ENCODE results near the gene SRGAP2B. TPM values are rescaled to one million over a fixed set of nuclear protein-coding genes. Genes with fewer than 3 reads are reported as not detected.
"Not testable (repeated sequence)": the region's sequence is repeated elsewhere in the genome, so short reads cannot be mapped to it uniquely, and the experiment has no call there.

SRGAP2B gene
- total and polyA plus RNA-seq, 2 donors (not counting 3 experiments of a cell fraction or from before 2014, with no cell fraction given): 13.4 to 75.2 TPM

- H3K4me2 ChIP-seq (ENCODE audit: insufficient read depth, low read length); H3K9me1 ChIP-seq (replicated peaks; ENCODE audit: control insufficient read depth, extremely low read depth, insufficient read depth, low read length); H3K4me3 ChIP-seq (replicated peaks in 1 of 3; ENCODE audit: insufficient read depth in 1 of 3, low read depth in 1 of 3, low read length in 3 of 3); POLR2A ChIA-PET; intact Hi-C loops (cut with micrococcal nuclease); H3K27me3 ChIP-seq (ENCODE audit: control insufficient read depth in 2 of 2, insufficient read depth in 2 of 2, low read length in 2 of 2); dilution Hi-C loops (cut with MboI; ENCODE audit: extremely low pct_ligation_motif_present, low sequenced_read_pairs); H3K9ac ChIP-seq (replicated peaks; ENCODE audit: extremely low read depth, insufficient read depth, low read length); H3K4me1 ChIP-seq (ENCODE audit: control insufficient read depth, extremely low read depth, insufficient read depth, low read length); H4K20me1 ChIP-seq (replicated peaks; ENCODE audit: control insufficient read depth, extremely low read depth, insufficient read depth, low read length); BruUV-seq (replicated peaks); H3K27ac ChIP-seq (ENCODE audit: insufficient read depth, low read depth, low read length); FAIRE-seq; CTCF ChIA-PET; DNase-seq (ENCODE audit: low read depth, low spot score); H2AFZ ChIP-seq (ENCODE audit: low read depth, low read length); H3K36me3 ChIP-seq (ENCODE audit: control insufficient read depth in 2 of 2, extremely low read depth in 1 of 2, insufficient read depth in 2 of 2, low read length in 2 of 2); H3K79me2 ChIP-seq (ENCODE audit: control insufficient read depth, insufficient read depth, low read length); H3K9me3 ChIP-seq (replicated peaks; ENCODE audit: control insufficient read depth, insufficient read depth, low read length): not testable (repeated sequence)
Observed at GRCh38 chr1:144918027-144918603, 177.0 kb downstream of the SRGAP2B start.

DNA sequence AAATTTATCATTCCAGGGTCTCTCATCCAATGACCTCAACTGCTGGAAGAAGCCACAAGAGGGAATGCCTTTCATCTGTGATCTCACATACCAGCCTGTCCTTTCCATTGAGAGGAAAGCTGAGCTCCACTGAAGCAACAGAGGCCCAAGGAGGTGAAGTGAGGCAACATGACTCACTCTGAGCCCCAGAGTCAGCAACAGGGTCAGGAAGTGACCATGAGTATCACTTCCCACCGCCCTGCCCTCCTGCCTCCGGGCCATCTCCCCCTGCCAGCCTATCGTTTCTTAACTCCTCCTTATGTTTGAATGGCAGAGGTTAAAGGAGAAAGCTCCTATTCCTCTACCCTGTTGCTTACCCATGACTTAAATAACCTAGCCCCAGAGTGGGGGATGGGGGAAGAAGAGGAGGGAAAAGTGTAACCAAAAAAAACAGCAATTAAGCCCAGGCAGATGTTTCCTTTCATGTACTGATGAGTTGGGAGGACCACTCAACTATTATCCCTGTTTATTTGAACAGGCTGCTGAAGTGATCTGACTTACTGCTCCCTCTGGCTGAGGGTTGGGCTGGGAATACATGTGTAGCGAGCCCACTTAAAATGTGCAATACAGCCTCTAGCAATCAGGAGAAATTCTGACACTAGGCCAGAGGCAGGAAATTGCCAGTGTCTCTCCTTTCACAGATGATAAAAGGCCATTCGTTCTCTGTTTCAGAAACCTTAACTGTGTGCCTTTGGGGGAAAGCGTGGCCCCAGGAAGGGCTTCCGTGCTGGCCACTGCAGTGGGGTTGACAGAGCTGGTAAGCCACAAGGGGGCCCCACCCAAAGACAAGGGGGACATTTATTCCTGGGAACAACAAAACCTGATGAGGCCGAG, 177.7 kb downstream of the SRGAP2B start:
- H4K20me1 ChIP-seq (replicated peaks; ENCODE audit: control insufficient read depth, extremely low read depth, insufficient read depth, low read length); H3K4me2 ChIP-seq (ENCODE audit: insufficient read depth, low read length); H3K4me1 ChIP-seq (ENCODE audit: control insufficient read depth, extremely low read depth, insufficient read depth, low read length); BruUV-seq (replicated peaks); H3K9ac ChIP-seq (replicated peaks; ENCODE audit: extremely low read depth, insufficient read depth, low read length); DNase-seq (ENCODE audit: low read depth, low spot score); H3K27me3 ChIP-seq (ENCODE audit: control insufficient read depth in 2 of 2, insufficient read depth in 2 of 2, low read length in 2 of 2); H2AFZ ChIP-seq (ENCODE audit: low read depth, low read length); POLR2A ChIA-PET; CTCF ChIA-PET; H3K4me3 ChIP-seq (replicated peaks in 1 of 3; ENCODE audit: insufficient read depth in 1 of 3, low read depth in 1 of 3, low read length in 3 of 3); intact Hi-C loops (cut with micrococcal nuclease); FAIRE-seq; H3K79me2 ChIP-seq (ENCODE audit: control insufficient read depth, insufficient read depth, low read length); dilution Hi-C loops (cut with MboI; ENCODE audit: extremely low pct_ligation_motif_present, low sequenced_read_pairs); H3K9me1 ChIP-seq (replicated peaks; ENCODE audit: control insufficient read depth, extremely low read depth, insufficient read depth, low read length); H3K36me3 ChIP-seq (ENCODE audit: control insufficient read depth in 2 of 2, extremely low read depth in 1 of 2, insufficient read depth in 2 of 2, low read length in 2 of 2); H3K9me3 ChIP-seq (replicated peaks; ENCODE audit: control insufficient read depth, insufficient read depth, low read length): not testable (repeated sequence)
- peak overlapping the region; percentile 53 for H3K27ac ChIP-seq (ENCODE audit: insufficient read depth, low read depth, low read length)

GRCh38 chr1:144913977-144914734, 181.0 kb downstream of the SRGAP2B start:
- not testable (repeated sequence) for H3K9ac ChIP-seq (replicated peaks; ENCODE audit: extremely low read depth, insufficient read depth, low read length)

DNA sequence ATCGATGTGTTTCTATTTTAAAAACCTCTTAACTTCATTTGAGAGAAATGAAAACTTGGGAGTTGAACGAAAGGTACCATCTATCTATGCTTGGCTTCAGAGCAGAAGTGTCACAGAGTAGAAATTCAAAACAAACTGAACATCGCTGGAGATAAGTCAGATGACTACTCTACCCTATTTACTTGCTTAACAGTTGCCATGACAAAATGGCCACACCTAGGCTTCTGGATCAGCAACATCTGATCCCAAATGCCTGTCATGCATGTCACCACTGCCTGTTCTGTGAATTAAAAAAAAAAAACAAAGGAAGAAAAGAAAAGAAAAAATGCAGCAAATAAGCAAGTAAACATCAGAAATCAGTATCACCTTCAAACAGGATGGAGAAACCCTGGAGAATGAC, 181.7 kb downstream of the SRGAP2B start:
- H3K9me3 ChIP-seq (replicated peaks; ENCODE audit: control insufficient read depth, insufficient read depth, low read length); FAIRE-seq; H3K79me2 ChIP-seq (ENCODE audit: control insufficient read depth, insufficient read depth, low read length); CTCF ChIA-PET; H3K4me3 ChIP-seq (replicated peaks in 1 of 3; ENCODE audit: insufficient read depth in 1 of 3, low read depth in 1 of 3, low read length in 3 of 3); H4K20me1 ChIP-seq (replicated peaks; ENCODE audit: control insufficient read depth, extremely low read depth, insufficient read depth, low read length); H3K4me1 ChIP-seq (ENCODE audit: control insufficient read depth, extremely low read depth, insufficient read depth, low read length); H3K4me2 ChIP-seq (ENCODE audit: insufficient read depth, low read length); H3K9me1 ChIP-seq (replicated peaks; ENCODE audit: control insufficient read depth, extremely low read depth, insufficient read depth, low read length); POLR2A ChIA-PET; H3K36me3 ChIP-seq (ENCODE audit: control insufficient read depth in 2 of 2, extremely low read depth in 1 of 2, insufficient read depth in 2 of 2, low read length in 2 of 2); intact Hi-C loops (cut with micrococcal nuclease); BruUV-seq (replicated peaks); H3K27me3 ChIP-seq (ENCODE audit: control insufficient read depth in 2 of 2, insufficient read depth in 2 of 2, low read length in 2 of 2); H3K9ac ChIP-seq (replicated peaks; ENCODE audit: extremely low read depth, insufficient read depth, low read length); dilution Hi-C loops (cut with MboI; ENCODE audit: extremely low pct_ligation_motif_present, low sequenced_read_pairs); H3K27ac ChIP-seq (ENCODE audit: insufficient read depth, low read depth, low read length); H2AFZ ChIP-seq (ENCODE audit: low read depth, low read length); DNase-seq (ENCODE audit: low read depth, low spot score): not testable (repeated sequence)

More at GRCh38 chr1:144913977-144914734, 181.0 kb downstream of the SRGAP2B start:
- H3K36me3 ChIP-seq (ENCODE audit: control insufficient read depth in 2 of 2, extremely low read depth in 1 of 2, insufficient read depth in 2 of 2, low read length in 2 of 2); intact Hi-C loops (cut with micrococcal nuclease); H3K27me3 ChIP-seq (ENCODE audit: control insufficient read depth in 2 of 2, insufficient read depth in 2 of 2, low read length in 2 of 2); H3K9me1 ChIP-seq (replicated peaks; ENCODE audit: control insufficient read depth, extremely low read depth, insufficient read depth, low read length); DNase-seq (ENCODE audit: low read depth, low spot score); H3K4me3 ChIP-seq (replicated peaks in 1 of 3; ENCODE audit: insufficient read depth in 1 of 3, low read depth in 1 of 3, low read length in 3 of 3); FAIRE-seq; H2AFZ ChIP-seq (ENCODE audit: low read depth, low read length); dilution Hi-C loops (cut with MboI; ENCODE audit: extremely low pct_ligation_motif_present, low sequenced_read_pairs); H3K9me3 ChIP-seq (replicated peaks; ENCODE audit: control insufficient read depth, insufficient read depth, low read length); POLR2A ChIA-PET; H3K4me2 ChIP-seq (ENCODE audit: insufficient read depth, low read length); H3K79me2 ChIP-seq (ENCODE audit: control insufficient read depth, insufficient read depth, low read length); BruUV-seq (replicated peaks); H3K27ac ChIP-seq (ENCODE audit: insufficient read depth, low read depth, low read length); CTCF ChIA-PET; H4K20me1 ChIP-seq (replicated peaks; ENCODE audit: control insufficient read depth, extremely low read depth, insufficient read depth, low read length); H3K4me1 ChIP-seq (ENCODE audit: control insufficient read depth, extremely low read depth, insufficient read depth, low read length): not testable (repeated sequence)

Measured in endothelial cell of umbilical vein (primary cell).